Upper lobe of right lung (tissue), 1 donor: ENCODE results near the gene MLXIP. TPM values are rescaled to one million over a fixed set of nuclear protein-coding genes. Genes with fewer than 3 reads are reported as not detected.

Experiments used
- ATAC-seq: fragments of 200-7000 bp; cut with Tn5 transposase; one replicate; pipeline ENCODE4 v1.9.1; 2020; ENCODE audit warnings: mild to moderate bottlenecking, moderate library complexity
- DNase-seq: peaks from one replicate; pipeline ENCODE4 v3.0.0-alpha.2; 2020
- H3K27ac ChIP-seq: fragments of 200-600 bp; one replicate; pipeline ENCODE4 v1.8.0; 2022
- H3K27me3 ChIP-seq: fragments of 200-600 bp; one replicate; pipeline ENCODE4 v1.8.0; 2022; ENCODE audit warnings: mild to moderate bottlenecking
- H3K36me3 ChIP-seq: fragments of 200-600 bp; one replicate; pipeline ENCODE4 v1.8.0; 2022
- H3K4me1 ChIP-seq: fragments of 200-600 bp; one replicate; pipeline ENCODE4 v1.8.0; 2022
- H3K4me3 ChIP-seq: fragments of 200-600 bp; one replicate; pipeline ENCODE4 v1.8.0; 2022; ENCODE audit warnings: mild to moderate bottlenecking
- H3K9me3 ChIP-seq: fragments of 200-600 bp; one replicate; pipeline ENCODE4 v1.8.0; 2022
- CTCF ChIP-seq: fragments of 200-600 bp; IDR thresholded peaks from one replicate; pipeline ENCODE4 v1.8.0; 2022; ENCODE audit warnings: antibody characterized with exemption
- intact Hi-C: fragments of 100-400 bp; cut with DNase I; formaldehyde crosslinking; loops from one replicate; pipeline ENCODE4 v1.11.0; 2022
- total RNA-seq: library from RNA; stranded (reverse); fragmentation: NEBNext Ultra II Directional; extraction: Animal tissue kit (Norgen Biotek cat#: 25700); gene quantifications from one replicate; pipeline ENCODE4 v1.2.1, GENCODE V29; 2021
- donor health status: DM: no; HTN: yes; CAD: no; lungs with severe emphysema.

The MLXIP gene
- total RNA-seq, 1 donor from 2014 or later, result 57.4 TPM

- H3K27me3 ChIP-seq, result no peaks in the 10 kb centered on the region
- intact Hi-C loops, result no loop called here
- DNase-seq (no peak), ATAC-seq (no peak)
- TF ChIP-seq CTCF, result no peak
- no peaks in the 10 kb centered on the region for H3K4me1 ChIP-seq
- H3K4me3 ChIP-seq, result no peak overlapping the region
- H3K9me3 ChIP-seq, result no peaks in the 10 kb centered on the region
- no peaks in the 10 kb centered on the region for H3K36me3 ChIP-seq
- H3K27ac ChIP-seq, result no peak overlapping the region
Observed at GRCh38 chr12:122150127-122150681, 71.6 kb downstream of the MLXIP start.

- Histone ChIP-seq H3K4me1 (no peaks in the 10 kb centered on the region), H3K27me3 (no peaks in the 10 kb centered on the region), H3K4me3 (no peak overlapping the region), H3K9me3 (no peaks in the 10 kb centered on the region), H3K27ac (no peak overlapping the region), H3K36me3 (no peaks in the 10 kb centered on the region)
- DNase-seq (no peak), ATAC-seq (no peak)
- TF ChIP-seq CTCF, result no peak
- intact Hi-C loops, result no loop called here
Observed at GRCh38 chr12:122152754-122153153, 74.2 kb downstream of the MLXIP start.

GRCh38 chr12:122155705-122156104, 77.1 kb downstream of the MLXIP start:
- no peaks in the 10 kb centered on the region for H3K9me3 ChIP-seq
- H3K27ac ChIP-seq, result no peak overlapping the region
- ATAC-seq, result no peak
- DNase-seq, result no peak
- no peak for TF ChIP-seq CTCF
- H3K36me3 ChIP-seq, result no peaks in the 10 kb centered on the region
- H3K27me3 ChIP-seq, result no peaks in the 10 kb centered on the region
- intact Hi-C loops, result no loop called here
- no peak overlapping the region for H3K4me3 ChIP-seq
- H3K4me1 ChIP-seq, result no peaks in the 10 kb centered on the region

GRCh38 chr12:122158700-122159285, 80.2 kb downstream of the MLXIP start:
- Histone ChIP-seq H3K27ac (no peak overlapping the region), H3K4me3 (no peak overlapping the region), H3K27me3 (no peaks in the 10 kb centered on the region), H3K36me3 (no peaks in the 10 kb centered on the region), H3K9me3 (no peaks in the 10 kb centered on the region), H3K4me1 (no peaks in the 10 kb centered on the region)
- intact Hi-C loops, result no loop called here
- ATAC-seq, result no peak
- no peak for DNase-seq
- TF ChIP-seq CTCF, result no peak

- Histone ChIP-seq H3K27me3 (no peaks in the 10 kb centered on the region), H3K36me3 (no peaks in the 10 kb centered on the region), H3K27ac (no peak overlapping the region), H3K4me1 (no peaks in the 10 kb centered on the region), H3K9me3 (no peaks in the 10 kb centered on the region), H3K4me3 (no peak overlapping the region)
- no peak for TF ChIP-seq CTCF
- no peak for DNase-seq
- intact Hi-C loops, result no loop called here
- ATAC-seq, result no peak
Observed at GRCh38 chr12:122159882-122160281, 81.3 kb downstream of the MLXIP start.

GRCh38 chr12:122160761-122161160, 82.2 kb downstream of the MLXIP start:
- Histone ChIP-seq H3K36me3 (no peaks in the 10 kb centered on the region), H3K4me1 (no peaks in the 10 kb centered on the region), H3K9me3 (no peaks in the 10 kb centered on the region), H3K4me3 (no peak overlapping the region), H3K27ac (no peak overlapping the region), H3K27me3 (no peaks in the 10 kb centered on the region)
- intact Hi-C loops, result no loop called here
- DNase-seq (no peak), ATAC-seq (no peak)
- TF ChIP-seq CTCF, result no peak
